H1 (cell line): ENCODE results near the gene PPIF. TPM values are rescaled to one million over a fixed set of nuclear protein-coding genes. Genes with fewer than 3 reads are reported as not detected.

Experiments
- BRCA1 ChIP-seq: IDR thresholded peaks from 2 replicates; pipeline ENCODE4 v1.6.1; 2012; ENCODE audit warnings: low read depth, low read length, improper control_type of control experiment
- CHD7 ChIP-seq: fragments of 300-600 bp; sonication (generic); IDR thresholded peaks from 2 replicates; pipeline ENCODE4 v1.7.1; 2012; ENCODE audit warnings: low read length, moderate library complexity, mild to moderate bottlenecking, inconsistent platforms; ENCODE audit not compliant: insufficient replicate concordance
- CTBP2 ChIP-seq: IDR thresholded peaks from 2 replicates; pipeline ENCODE4 v1.7.0; 2011; ENCODE audit warnings: borderline replicate concordance, mild to moderate bottlenecking, moderate library complexity, mixed read lengths, low read length; ENCODE audit not compliant: insufficient read depth, insufficient read length
- HDAC2 ChIP-seq, 2 experiments: fragments of 300-600 bp in 1 of 2; sonication (generic) in 1 of 2; IDR thresholded peaks; 2 replicates each; pipeline ENCODE4 v1.6.1; 2011 to 2012; ENCODE audit warnings: low read depth in 2 of 2, low read length in 2 of 2, mild to moderate bottlenecking in 2 of 2, moderate library complexity in 2 of 2, borderline replicate concordance in 1 of 2, inconsistent platforms in 1 of 2
- SP1 ChIP-seq: IDR thresholded peaks from 2 replicates; pipeline ENCODE4 v1.6.1; 2011; ENCODE audit warnings: low read depth, low read length
- polyA plus RNA-seq, 7 experiments: library from polyadenylated mRNA; depleted of rRNA in 3 of 7; stranded (reverse) in 5 of 7; unstranded in 2 of 7; fragments of >200 nt in 5 of 7; fragments of 200-250 nt in 2 of 7; gene quantifications; 1 replicate in 5 of 7; 2 replicates in 1 of 7; 4 replicates in 1 of 7; pipeline versions ENCODE4 v1.2.1 to v1.2.3, GENCODE V29; 2011 to 2013; ENCODE audit warnings: missing spikeins in 2 of 7, mixed read lengths in 2 of 7
- total RNA-seq: library from RNA; stranded (reverse); fragmentation: NEBNext Ultra II Directional; extraction: Animal tissue kit (Norgen Biotek cat#: 25700); gene quantifications from 2 replicates; pipeline ENCODE4 v1.2.1, GENCODE V29; 2021

PPIF gene
- total and polyA plus RNA-seq, 2 of the 8 experiments (the other 6 are each of a cell fraction or from before 2014, with no cell fraction given) = 70.2 to 77.6 TPM

GRCh38 chr10:79305515-79305914, 41.8 kb upstream of the PPIF start (continued):
- no peak for TF ChIP-seq CHD7
- no peak for TF ChIP-seq CTBP2
- no peak for TF ChIP-seq HDAC2 (IDR thresholded peaks at IDR 0.05; ENCODE audit: borderline replicate concordance in 1 of 2, low read depth in 2 of 2, low read length in 2 of 2)
- TF ChIP-seq SP1 = no peak
- no peak for TF ChIP-seq BRCA1
